OCI-LY7 (cell line): ENCODE data around the gene TBX20. TPM values are rescaled to one million over a fixed set of nuclear protein-coding genes. Genes with fewer than 3 reads are reported as not detected.

Source experiments
- BruUV-seq: library from RNA; stranded (reverse); fragments of 400-500 nt; replicated peaks from 2 replicates; lab custom pipeline; 2021; lab: Mats Ljungman, UMichigan
- CTCF ChIA-PET: fragments of 300-600 bp; sonication (Branson Sonifier 250); formaldehyde crosslinking; loops from one replicate; lab custom pipeline; 2022; ENCODE audit warnings: antibody characterized with exemption; ENCODE audit not compliant: unreplicated experiment; lab: Charles Lee
- POLR2A ChIA-PET: fragments of 300-600 bp; sonication (Branson Sonifier 250); formaldehyde crosslinking; loops from one replicate; lab custom pipeline; 2022; ENCODE audit warnings: antibody characterized with exemption; lab: Charles Lee
- DNase-seq: peaks from one replicate; pipeline ENCODE4 v3.0.0-alpha.2; 2015; ENCODE audit warnings: low spot score
- H2AFZ ChIP-seq: fragments of 200-600 bp; sonication (generic), shearing (Covaris generic); 2 replicates; pipeline ENCODE4 v1.6.1; 2014; ENCODE audit warnings: mild to moderate bottlenecking, antibody characterized with exemption, low read length, moderate library complexity
- H3K27ac ChIP-seq: fragments of 200-600 bp; sonication (generic); 2 replicates; pipeline ENCODE4 v1.5.1; 2014; ENCODE audit warnings: mixed run types, low read depth, mild to moderate bottlenecking, moderate library complexity, low read length, inconsistent platforms; ENCODE audit not compliant: poor library complexity, severe bottlenecking
- H3K36me3 ChIP-seq: fragments of 200-600 bp; sonication (generic); 2 replicates; pipeline ENCODE4 v1.6.1; 2014; ENCODE audit warnings: mild to moderate bottlenecking, antibody characterized with exemption, low read length, moderate library complexity, mixed read lengths; ENCODE audit not compliant: insufficient read depth
- H3K4me1 ChIP-seq: fragments of 200-600 bp; sonication (generic); 2 replicates; pipeline ENCODE4 v1.5.1; 2014; ENCODE audit warnings: mild to moderate bottlenecking, low read length; ENCODE audit not compliant: insufficient read depth, poor library complexity, severe bottlenecking
- H3K4me2 ChIP-seq: fragments of 200-600 bp; sonication (generic); 2 replicates; pipeline ENCODE4 v1.6.1; 2014; ENCODE audit warnings: mild to moderate bottlenecking, low read length
- H3K4me3 ChIP-seq: fragments of 200-600 bp; sonication (generic); 2 replicates; pipeline ENCODE4 v1.5.1; 2014; ENCODE audit warnings: mild to moderate bottlenecking, low read depth, low read length; ENCODE audit not compliant: poor library complexity, severe bottlenecking
- H3K79me2 ChIP-seq: fragments of 200-600 bp; sonication (generic); 2 replicates; pipeline ENCODE4 v1.6.1; 2016; ENCODE audit warnings: low read depth, mild to moderate bottlenecking, low read length, moderate library complexity, mixed read lengths; ENCODE audit not compliant: insufficient read depth
- H3K9me2 ChIP-seq: fragments of 200-600 bp; sonication (generic); 2 replicates; pipeline ENCODE4 v1.6.1; 2016; ENCODE audit warnings: mild to moderate bottlenecking, low read length, mixed read lengths; ENCODE audit not compliant: insufficient read depth
- H3K9me3 ChIP-seq: fragments of 200-600 bp; sonication (generic); 2 replicates; pipeline ENCODE4 v1.6.1; 2014; ENCODE audit warnings: mild to moderate bottlenecking, mixed run types, low read length, mixed read lengths
- H4K20me1 ChIP-seq: fragments of 200-600 bp; sonication (generic); 2 replicates; pipeline ENCODE4 v1.6.1; 2014; ENCODE audit warnings: mild to moderate bottlenecking, antibody characterized with exemption, low read length, moderate library complexity, mixed read lengths; ENCODE audit not compliant: insufficient read depth
- EZH2phosphoT487 ChIP-seq: fragments of 200-600 bp; sonication (generic); IDR thresholded peaks from 2 replicates; pipeline ENCODE4 v1.6.1; 2018; ENCODE audit warnings: low read depth, borderline replicate concordance, mild to moderate bottlenecking, mixed run types, antibody characterized with exemption, low read length, moderate library complexity, mixed read lengths
- intact Hi-C: fragments of 100-400 bp; cut with micrococcal nuclease; formaldehyde crosslinking; loops from one replicate; pipeline ENCODE4 v1.10.0; 2022; ENCODE audit not compliant: unreplicated experiment
- total RNA-seq, 2 experiments: library from RNA; depleted of rRNA in 1 of 2; stranded (reverse); fragments of >200 nt in 1 of 2; shearing (Covaris generic) in 1 of 2; gene quantifications; 2 replicates each; pipeline ENCODE4 v1.2.3, GENCODE V29; 2014 to 2022
- TF ChIP-seq, protein P1 (sequence below): fragments of 200-600 bp; sonication (generic); conservative IDR thresholded peaks from 2 replicates; pipeline ENCODE4 v1.5.1; 2014; ENCODE audit warnings: mild to moderate bottlenecking, antibody characterized with exemption, low read length, moderate library complexity, mixed read lengths

Gene TBX20
- total RNA-seq, 2 experiments from 2014 or later, result 2.6 to 6.0 TPM

- POLR2A ChIA-PET, result interaction anchor here (0.6 to 1.4 kb wide), 2 partner anchors 10 to 11 kb away, joined by 4 to 9 read pairs; no protein-coding TSS in a partner anchor
- Histone ChIP-seq H2AFZ (no peak overlapping the region), H3K4me2 (no peak overlapping the region), H3K79me2 (peaks cover 9% of the 10 kb centered on the region; the same call in 1 of the 2 replicates), H3K36me3 (no peaks in the 10 kb centered on the region), H3K27ac (no peak overlapping the region), H3K4me1 (peaks cover 3% of the 10 kb centered on the region), H3K9me3 (no peaks in the 10 kb centered on the region), H3K4me3 (no peak overlapping the region), H3K9me2 (no peaks in the 10 kb centered on the region), H4K20me1 (no peaks in the 10 kb centered on the region)
- CTCF ChIA-PET, result no interaction called here
- intact Hi-C loops, result no loop called here
- BruUV-seq, result no TSS peak
- TF ChIP-seq, protein P1, sequence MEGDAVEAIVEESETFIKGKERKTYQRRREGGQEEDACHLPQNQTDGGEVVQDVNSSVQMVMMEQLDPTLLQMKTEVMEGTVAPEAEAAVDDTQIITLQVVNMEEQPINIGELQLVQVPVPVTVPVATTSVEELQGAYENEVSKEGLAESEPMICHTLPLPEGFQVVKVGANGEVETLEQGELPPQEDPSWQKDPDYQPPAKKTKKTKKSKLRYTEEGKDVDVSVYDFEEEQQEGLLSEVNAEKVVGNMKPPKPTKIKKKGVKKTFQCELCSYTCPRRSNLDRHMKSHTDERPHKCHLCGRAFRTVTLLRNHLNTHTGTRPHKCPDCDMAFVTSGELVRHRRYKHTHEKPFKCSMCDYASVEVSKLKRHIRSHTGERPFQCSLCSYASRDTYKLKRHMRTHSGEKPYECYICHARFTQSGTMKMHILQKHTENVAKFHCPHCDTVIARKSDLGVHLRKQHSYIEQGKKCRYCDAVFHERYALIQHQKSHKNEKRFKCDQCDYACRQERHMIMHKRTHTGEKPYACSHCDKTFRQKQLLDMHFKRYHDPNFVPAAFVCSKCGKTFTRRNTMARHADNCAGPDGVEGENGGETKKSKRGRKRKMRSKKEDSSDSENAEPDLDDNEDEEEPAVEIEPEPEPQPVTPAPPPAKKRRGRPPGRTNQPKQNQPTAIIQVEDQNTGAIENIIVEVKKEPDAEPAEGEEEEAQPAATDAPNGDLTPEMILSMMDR, result no peak
- no peak; the same call in 1 of the 2 replicates for TF ChIP-seq EZH2phosphoT487
- DNase-seq, result no peak
These were observed 1.7 kb upstream of the TBX20 start for GRCh38 chr7:35255443-35256255.

DNA sequence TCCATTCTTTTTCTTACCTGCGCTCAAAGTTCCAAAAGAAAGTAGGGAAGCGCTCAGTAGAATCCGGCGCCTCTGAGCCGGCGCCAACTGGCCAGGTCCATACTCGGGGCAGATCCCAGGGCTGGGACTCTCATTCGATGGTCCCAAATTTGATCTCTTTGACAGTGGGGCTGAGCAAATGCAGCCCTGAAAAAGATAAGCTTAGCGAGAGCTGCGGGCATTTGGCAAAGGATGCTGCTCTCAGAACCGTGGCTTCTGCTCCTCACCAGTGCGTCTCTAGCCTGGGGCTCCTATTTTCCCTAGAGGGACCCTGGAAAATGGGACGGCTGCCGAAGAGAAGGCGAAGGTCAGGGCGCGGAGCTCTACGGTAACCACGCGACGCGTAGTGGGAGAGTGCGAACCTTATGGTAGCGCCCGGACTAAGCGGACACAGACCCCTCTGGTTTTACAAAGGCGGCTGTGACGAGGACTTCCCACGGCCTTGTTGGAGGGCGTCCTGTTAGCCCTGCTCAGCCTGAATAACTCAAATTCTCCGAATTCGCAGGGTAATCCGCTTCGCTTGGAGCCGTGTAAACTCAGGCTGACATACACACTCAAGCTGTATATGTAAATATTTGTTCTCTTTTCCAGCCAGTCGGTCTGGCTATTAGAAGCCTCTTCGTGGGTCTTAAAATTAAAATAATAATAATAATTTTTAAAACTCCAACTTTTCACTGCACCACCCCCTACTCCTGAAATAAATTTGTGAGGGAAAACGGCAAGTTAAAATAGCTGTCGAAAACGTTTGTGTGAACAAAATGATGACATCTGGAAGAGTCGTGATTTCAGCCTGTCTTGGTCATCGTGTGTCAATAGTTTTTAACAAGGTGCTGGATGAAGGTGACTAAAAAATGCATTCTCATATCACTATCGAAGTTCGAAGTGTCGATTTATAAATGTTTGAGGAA is 869 bp upstream of the TBX20 start:
- ChIA-PET CTCF (no interaction called here), POLR2A (interaction anchor here (0.6 kb wide), 1 partner anchor 170 kb away, joined by 6 read pairs; no protein-coding TSS in a partner anchor)
- Histone ChIP-seq H3K9me2 (no peaks in the 10 kb centered on the region), H3K4me1 (peaks cover 3% of the 10 kb centered on the region), H3K36me3 (no peaks in the 10 kb centered on the region), H3K27ac (no peak overlapping the region), H3K4me3 (peak overlapping the region; percentile 78), H3K9me3 (no peaks in the 10 kb centered on the region), H4K20me1 (no peaks in the 10 kb centered on the region), H3K79me2 (peaks cover 9% of the 10 kb centered on the region; the same call in 1 of the 2 replicates), H3K4me2 (peak overlapping the region; percentile 66), H2AFZ (peak overlapping the region; percentile 38; the same call in 1 of the 2 replicates)
- no peak for DNase-seq
- BruUV-seq, result no TSS peak
- intact Hi-C loops, result loop anchor here (5.0 kb wide), 1 partner anchor 217 kb away; the partner anchor contains the start of gene DPY19L1
- TF ChIP-seq EZH2phosphoT487, result no peak
- TF ChIP-seq, protein P1, result no peak
